IMR-90 (cell line): ENCODE data around the gene OSTM1.

Experiments used
- CEBPB ChIP-seq: IDR thresholded peaks from 2 replicates; pipeline ENCODE4 v1.6.1; 2012; ENCODE audit warnings: low read depth, low read length, improper control_type of control experiment
- CHD1 ChIP-seq: IDR thresholded peaks from 2 replicates; pipeline ENCODE4 v1.6.1; 2012; ENCODE audit warnings: low read depth, low read length, improper control_type of control experiment
- MAFK ChIP-seq: IDR thresholded peaks from 2 replicates; pipeline ENCODE4 v1.6.1; 2012; ENCODE audit warnings: low read depth, low read length, improper control_type of control experiment
- MAZ ChIP-seq: IDR thresholded peaks from 2 replicates; pipeline ENCODE4 v1.6.1; 2012; ENCODE audit warnings: low read depth, mild to moderate bottlenecking, low read length, improper control_type of control experiment, moderate library complexity, borderline replicate concordance
- POLR2A ChIP-seq: IDR thresholded peaks from 2 replicates; pipeline ENCODE4 v1.6.1; 2012; ENCODE audit warnings: mild to moderate bottlenecking, low read depth, low read length
- TF ChIP-seq, protein P1 (sequence below): conservative IDR thresholded peaks from 2 replicates; pipeline ENCODE4 v1.5.1; 2012; ENCODE audit warnings: mild to moderate bottlenecking, low read depth, low read length, improper control_type of control experiment
- TF ChIP-seq, protein P2 (sequence below): fragments of 150-350 bp; IDR thresholded peaks from 2 replicates; pipeline ENCODE4 v1.6.1; 2016; ENCODE audit warnings: low read depth, mild to moderate bottlenecking, low read length, moderate library complexity, borderline replicate concordance
- TF ChIP-seq, protein P3 (sequence below): fragments of 150-350 bp; IDR thresholded peaks from 2 replicates; pipeline ENCODE4 v1.6.1; 2017; ENCODE audit warnings: mild to moderate bottlenecking, antibody characterized with exemption, low read length, low read depth

DNA sequence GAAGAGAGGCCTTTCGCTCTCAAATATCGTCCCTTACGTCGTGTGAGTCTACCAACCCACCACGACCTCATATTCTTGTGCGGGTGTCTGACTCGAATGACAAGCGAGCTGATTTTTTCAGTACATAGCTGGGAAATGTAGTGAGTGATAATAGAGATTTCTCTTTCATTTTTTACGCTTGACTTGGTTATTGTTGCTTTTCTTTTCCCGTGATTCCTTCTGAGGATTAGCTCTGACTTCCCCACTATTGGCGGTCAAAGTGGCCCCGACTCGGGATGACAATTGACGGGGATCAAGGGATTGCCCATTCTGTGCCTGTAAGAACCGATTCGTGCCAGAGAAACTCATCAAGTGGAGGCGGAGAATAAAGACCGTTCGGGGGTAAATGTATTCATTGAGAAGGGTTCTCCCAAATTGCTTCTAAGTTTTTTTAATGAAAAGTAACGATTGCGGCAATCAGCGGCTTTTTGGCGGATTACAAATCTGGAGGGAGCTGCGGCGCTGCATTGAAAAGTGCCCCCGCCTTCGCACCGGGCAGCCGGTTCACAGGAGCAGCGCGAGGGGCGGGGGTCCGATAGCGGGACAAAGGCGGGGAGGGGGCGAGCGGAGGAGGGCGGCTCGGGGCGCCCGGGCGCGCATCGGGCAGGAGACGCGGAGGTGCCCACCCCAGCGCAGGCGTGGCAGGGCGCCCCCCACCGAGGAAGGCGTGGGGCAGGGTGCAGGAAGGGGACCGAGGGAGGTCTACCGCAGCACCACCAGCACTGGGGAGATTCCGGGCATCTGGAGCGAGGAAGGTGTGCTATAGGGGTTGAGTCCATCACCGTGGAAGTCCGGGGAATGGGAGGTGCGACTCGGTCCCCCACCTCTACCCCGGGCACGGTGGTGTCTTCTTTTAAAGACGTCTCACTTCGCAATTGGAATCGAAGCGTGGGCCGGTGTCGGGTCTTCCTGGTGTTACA is 44.5 kb upstream of the OSTM1 start:
- TF ChIP-seq POLR2A: no peak
- TF ChIP-seq MAFK: no peak
- TF ChIP-seq CHD1: no peak
- TF ChIP-seq, protein P1, sequence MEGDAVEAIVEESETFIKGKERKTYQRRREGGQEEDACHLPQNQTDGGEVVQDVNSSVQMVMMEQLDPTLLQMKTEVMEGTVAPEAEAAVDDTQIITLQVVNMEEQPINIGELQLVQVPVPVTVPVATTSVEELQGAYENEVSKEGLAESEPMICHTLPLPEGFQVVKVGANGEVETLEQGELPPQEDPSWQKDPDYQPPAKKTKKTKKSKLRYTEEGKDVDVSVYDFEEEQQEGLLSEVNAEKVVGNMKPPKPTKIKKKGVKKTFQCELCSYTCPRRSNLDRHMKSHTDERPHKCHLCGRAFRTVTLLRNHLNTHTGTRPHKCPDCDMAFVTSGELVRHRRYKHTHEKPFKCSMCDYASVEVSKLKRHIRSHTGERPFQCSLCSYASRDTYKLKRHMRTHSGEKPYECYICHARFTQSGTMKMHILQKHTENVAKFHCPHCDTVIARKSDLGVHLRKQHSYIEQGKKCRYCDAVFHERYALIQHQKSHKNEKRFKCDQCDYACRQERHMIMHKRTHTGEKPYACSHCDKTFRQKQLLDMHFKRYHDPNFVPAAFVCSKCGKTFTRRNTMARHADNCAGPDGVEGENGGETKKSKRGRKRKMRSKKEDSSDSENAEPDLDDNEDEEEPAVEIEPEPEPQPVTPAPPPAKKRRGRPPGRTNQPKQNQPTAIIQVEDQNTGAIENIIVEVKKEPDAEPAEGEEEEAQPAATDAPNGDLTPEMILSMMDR: no peak
- TF ChIP-seq CEBPB: no peak
- TF ChIP-seq, protein P2, sequence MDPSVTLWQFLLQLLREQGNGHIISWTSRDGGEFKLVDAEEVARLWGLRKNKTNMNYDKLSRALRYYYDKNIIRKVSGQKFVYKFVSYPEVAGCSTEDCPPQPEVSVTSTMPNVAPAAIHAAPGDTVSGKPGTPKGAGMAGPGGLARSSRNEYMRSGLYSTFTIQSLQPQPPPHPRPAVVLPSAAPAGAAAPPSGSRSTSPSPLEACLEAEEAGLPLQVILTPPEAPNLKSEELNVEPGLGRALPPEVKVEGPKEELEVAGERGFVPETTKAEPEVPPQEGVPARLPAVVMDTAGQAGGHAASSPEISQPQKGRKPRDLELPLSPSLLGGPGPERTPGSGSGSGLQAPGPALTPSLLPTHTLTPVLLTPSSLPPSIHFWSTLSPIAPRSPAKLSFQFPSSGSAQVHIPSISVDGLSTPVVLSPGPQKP: no peak
- no peak for TF ChIP-seq MAZ
- TF ChIP-seq, protein P3, sequence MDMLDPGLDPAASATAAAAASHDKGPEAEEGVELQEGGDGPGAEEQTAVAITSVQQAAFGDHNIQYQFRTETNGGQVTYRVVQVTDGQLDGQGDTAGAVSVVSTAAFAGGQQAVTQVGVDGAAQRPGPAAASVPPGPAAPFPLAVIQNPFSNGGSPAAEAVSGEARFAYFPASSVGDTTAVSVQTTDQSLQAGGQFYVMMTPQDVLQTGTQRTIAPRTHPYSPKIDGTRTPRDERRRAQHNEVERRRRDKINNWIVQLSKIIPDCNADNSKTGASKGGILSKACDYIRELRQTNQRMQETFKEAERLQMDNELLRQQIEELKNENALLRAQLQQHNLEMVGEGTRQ: no peak
